Posterior cingulate gyrus (tissue), 11 donors: ENCODE data around the gene GNLY.

Experiments used
- DNase-seq, 10 donors: peaks; one replicate each; pipeline versions ENCODE4 v3.0.0 to v3.0.0-alpha.2; 2020 to 2021; ENCODE audit warnings: mixed read lengths in 3 of 10
- intact Hi-C: fragments of 100-400 bp; cut with DNase I; formaldehyde crosslinking; loops from one replicate; pipeline ENCODE4 v1.15.1; 2023

Gene GNLY

DNA sequence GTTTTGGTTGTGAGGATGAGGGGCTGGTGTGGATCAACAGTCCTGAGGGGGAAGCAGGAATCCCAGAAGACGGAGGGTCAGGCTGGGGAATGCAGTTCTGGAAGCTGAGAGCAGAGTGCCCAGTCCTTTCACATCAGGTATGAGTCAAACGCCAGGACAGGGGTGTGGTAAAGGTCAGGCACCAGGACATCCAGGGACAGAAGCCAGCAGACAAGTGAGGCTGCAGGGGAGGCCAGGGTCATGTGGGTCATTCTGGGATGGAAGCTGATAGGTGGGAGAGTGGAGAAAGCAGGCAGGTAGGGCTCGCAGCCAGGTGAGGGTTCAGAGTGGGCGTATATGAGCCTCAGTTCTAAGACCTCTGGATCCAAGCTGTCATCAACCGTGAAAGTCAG lies 12.8 kb upstream of the GNLY start:
- no peak for DNase-seq
- intact Hi-C loops = no loop called here

DNA sequence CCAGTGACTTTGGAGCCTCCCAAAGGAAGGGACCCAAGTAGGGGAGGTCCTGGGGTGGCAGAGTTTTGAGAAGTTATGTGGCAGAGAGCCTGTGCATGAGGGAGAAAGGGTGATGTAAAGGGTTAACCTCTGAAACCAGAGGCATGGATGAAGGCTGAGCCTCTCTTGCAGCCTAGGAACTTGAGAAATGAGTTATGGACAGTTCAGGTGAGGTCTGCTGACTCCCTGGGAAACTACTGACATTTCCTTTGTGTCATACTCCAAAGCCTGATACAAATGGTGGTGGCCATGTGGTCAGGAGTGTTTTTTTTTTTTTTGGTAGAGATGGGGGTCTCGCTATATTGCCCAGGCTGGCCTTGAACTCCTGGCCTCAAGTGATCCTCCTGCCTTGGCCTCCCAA lies 12.4 kb upstream of the GNLY start:
- DNase-seq = no peak
- intact Hi-C loops = no loop called here

DNA sequence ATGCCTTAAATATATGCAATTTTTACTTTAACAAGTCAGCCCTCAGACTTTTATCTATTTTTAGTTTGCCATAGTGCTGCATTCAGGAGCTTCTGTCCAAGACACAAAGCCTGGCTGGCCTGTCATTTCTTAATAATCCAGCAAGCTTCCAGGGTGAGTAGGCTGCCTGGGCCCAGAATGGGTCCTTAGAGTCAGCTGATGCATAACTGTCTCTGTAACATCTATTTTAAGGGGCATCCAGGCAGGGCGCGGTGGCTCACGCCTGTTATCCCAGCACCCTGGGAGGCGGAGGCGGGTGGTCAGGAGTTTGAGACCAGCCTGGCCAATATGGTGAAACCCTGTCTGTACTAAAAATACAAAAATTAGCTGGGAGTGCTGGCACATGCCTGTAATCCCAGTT lies 11.8 kb upstream of the GNLY start:
- intact Hi-C loops = no loop called here
- no peak for DNase-seq

DNA sequence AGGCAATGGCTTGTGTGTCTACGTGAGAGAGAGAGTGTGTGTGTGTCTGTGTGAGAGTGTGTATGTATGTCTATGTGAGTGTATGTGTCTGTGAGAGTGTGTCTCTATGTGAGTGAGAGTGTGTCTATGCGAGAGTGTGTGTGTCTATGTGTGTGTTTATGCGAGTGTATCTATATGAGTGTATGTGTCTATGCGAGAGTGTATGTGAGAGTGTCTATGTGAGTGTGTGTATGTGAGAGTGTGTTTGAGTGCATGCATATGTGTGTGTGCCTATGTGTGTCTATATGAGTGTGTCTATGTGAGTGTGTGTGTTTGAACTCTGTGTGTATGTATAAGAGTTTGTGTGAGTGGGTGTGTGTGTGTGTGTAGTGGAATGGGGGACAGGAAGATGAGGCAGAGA lies 9.8 kb upstream of the GNLY start:
- no peak for DNase-seq
- intact Hi-C loops = no loop called here

DNA sequence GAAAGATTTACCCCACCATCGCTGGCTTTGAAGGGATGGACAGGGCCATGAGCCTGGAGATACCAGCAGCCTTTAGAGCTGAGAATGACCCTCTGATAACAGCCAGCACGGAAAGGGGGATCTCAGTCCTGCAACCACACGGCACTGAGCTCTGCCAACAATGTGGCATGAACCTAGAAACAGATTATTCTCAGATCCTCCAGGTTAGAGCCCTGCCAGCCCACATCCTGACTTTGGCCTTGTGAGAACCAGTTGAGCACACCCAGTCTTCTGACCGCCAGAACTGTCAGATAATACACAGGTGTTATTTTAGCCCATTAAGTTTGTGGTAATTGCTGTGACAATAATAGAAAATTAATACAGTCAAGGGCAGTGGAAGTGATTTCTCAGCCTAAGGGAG lies 9.4 kb upstream of the GNLY start:
- no peak for DNase-seq
- intact Hi-C loops = no loop called here

DNA sequence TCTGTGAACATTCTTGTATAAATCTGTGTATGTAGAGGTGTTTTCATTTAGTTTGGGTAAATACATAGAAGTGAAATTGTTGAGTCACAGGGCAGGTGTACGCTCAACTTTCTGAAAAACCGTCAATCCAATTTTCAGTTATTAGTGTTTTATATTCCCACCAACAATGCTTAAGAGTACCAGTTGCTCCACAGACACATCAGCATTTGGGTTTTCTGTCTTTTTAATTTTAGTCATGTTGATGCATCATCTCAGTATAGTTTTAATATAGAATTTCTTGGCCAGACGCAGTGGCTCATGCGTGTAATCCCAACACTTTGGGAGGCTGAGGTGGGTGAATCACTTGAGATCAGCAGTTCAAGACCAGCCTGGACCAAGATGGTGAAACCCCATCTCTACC lies 3.2 kb upstream of the GNLY start:
- DNase-seq = no peak
- intact Hi-C loops = no loop called here

DNA sequence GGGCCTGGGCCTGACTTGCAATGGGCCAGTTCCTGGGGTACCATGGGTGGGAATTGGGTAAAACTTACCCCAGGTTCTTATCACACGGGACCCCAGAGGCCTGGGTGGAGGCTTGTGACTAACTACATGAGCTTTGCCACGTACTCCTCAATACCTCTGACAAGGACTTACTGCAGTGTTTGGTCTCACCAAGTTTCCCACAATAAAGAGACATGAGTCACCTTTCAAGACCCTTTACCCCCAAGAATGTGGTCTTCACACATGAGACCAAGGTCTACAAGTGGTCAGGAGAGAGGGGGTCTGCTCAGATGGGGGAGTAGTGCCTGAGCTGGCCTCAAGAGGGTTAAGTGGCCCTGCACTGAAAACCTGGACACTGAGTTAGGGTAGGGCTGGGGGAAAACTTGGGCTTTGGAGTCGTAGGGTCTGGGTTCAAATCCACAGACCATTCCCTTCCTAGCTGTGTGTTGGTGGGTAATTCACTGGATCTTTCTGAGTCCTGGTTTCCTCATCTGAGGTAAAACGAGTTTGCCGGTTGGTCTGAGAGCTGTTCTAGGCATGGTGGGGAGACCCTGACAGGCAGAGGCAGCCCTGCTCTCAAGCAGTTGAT lies 2.0 kb upstream of the GNLY start:
- no peak for DNase-seq
- intact Hi-C loops = no loop called here

DNA sequence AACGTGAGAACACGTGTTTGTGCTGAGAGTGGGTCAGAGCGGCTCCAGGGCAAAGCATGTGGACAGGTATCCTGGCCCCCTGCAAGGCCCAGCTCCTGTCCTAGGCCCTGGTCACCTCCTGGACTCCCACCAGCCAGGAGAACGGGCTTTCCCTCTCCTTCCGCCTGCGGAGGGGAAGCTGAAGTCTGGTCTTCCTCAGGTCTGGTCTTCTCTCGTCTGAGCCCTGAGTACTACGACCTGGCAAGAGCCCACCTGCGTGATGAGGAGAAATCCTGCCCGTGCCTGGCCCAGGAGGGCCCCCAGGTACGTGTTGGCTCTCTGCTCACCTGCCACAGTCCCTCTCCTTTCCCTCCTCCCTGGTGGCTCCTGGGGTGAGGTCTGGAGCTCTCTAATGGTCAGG lies 963 bp downstream of the GNLY start:
- intact Hi-C loops = no loop called here

DNA sequence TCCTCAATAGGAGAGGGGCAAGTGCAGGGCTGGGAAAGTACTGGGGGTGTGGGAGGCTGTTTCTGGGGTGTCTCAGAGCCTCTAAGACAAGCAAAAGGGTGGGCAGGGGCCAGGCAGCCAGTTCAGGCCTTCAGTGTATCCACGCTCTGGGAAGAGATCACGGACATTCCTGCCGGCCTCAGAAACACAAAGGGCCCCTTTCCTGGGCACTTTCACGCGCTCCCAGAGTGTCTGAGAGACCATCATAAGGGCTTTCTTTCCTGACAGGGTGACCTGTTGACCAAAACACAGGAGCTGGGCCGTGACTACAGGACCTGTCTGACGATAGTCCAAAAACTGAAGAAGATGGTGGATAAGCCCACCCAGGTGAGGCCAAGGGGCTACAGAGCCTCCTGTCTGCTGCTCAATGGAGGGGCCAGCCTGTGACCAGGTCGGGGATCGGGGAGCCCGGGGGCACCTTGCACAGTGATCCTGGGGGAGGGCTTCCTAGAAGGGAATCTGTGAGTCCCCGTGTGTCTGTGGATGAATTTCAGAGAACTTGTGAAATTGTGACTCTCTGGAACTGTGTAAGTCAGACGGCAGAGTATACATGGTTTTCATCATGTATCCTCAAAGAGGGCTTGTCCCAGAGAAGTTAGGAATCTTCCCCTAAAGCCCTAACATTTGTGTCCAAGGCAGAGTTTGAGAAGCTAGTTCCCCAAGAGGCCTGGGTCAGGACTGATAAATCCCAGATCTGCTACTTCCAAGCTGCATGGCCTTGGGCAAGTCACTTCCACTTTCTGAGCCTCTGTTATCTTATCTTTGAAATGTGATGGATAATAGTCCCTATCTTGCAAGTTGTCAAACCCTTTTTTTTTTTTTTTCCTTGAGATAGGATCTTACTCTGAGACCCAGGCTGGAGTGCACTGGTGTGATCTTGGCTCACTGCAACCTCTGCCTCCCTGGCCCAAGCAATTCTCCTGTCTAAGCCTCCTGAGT lies 1.8 kb downstream of the GNLY start:
- DNase-seq = no peak

More for the DNA sequence above, 963 bp downstream of the GNLY start:
- no peak for DNase-seq

DNA sequence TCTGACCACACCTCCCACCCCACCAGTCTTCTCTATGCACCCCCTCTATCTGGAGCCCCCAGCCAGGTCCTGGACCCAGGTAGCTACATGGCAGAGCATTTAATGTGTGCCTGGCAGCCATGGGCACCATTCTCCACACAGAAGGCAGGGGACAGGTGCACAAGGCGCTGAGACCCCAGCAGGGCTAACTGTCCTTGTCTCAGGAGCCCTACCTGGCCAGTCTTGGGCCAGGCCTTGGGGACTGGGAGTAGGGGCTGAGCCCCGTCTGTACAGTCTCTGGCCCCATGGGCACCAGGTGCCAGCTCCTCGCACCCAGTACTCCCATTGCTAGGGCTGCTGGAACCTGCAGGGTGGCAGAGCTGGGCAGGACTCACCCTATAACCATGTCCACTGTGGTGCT lies 2.9 kb downstream of the GNLY start:
- no peak for DNase-seq
- intact Hi-C loops = no loop called here

More for the DNA sequence above, 1.8 kb downstream of the GNLY start:
- intact Hi-C loops = no loop called here

DNA sequence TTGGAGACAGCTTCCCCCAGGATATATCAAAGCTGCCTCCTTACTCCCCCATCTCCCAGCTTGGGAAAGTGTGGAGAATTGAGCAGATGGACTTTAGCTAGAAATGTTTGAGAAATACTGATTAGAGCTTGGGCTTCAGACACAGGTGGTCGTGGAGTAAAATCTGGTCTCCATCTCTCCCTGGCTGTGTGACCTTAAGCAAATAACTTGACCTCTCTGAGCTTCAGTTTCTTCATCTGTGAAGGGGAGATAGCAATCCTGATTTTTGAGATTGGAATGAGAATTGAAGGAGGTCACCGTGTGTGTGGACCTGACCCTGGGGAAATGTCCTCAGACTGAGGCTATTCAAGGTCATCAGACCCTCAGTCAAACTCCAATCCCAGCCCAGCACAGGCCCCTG lies 3.6 kb downstream of the GNLY start:
- intact Hi-C loops = no loop called here
- no peak for DNase-seq

DNA sequence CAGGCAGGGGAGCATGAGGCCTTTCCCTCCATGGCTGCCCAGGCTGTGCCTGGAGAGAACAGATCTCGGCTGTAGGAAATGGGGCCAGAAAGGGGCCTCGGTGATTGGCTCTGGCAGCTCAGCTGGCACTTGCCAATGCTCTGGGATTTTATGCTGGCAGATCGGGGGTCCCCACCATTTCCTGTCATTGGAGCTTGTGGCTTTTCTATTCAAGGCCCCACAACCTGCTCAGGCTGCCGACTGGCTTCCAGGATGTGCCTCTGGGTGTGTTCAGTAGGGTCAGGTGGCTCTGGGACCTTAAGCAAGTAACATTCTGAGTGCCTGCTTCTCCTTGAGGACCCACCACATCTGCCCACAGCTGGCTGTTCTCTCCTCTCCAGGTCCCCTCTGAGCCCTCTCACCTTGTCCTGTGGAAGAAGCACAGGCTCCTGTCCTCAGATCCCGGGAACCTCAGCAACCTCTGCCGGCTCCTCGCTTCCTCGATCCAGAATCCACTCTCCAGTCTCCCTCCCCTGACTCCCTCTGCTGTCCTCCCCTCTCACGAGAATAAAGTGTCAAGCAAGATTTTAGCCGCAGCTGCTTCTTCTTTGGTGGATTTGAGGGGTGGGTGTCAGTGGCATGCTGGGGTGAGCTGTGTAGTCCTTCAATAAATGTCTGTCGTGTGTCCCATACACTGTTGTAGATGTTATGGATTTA lies 4.2 kb downstream of the GNLY start:
- intact Hi-C loops = no loop called here
- no peak for DNase-seq

DNA sequence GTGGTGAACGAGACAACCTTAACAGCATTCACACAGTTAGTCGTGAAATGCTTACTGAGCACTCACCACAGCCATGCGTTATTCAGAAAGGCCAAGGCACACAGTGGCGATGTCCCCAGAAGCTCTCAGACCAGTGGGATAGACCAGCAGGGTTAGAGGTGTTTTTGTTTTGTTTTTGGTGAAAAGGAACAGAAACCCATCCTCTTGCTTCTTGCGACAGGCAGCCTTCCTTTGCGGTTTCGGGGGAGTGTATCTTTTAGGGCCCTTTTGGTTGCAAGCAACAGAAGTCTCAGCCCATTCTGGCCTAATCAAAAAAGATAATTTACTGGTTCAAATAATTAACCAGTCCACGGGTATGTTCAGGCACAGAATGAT lies 4.7 kb downstream of the GNLY start:
- intact Hi-C loops = no loop called here
- DNase-seq = no peak

DNA sequence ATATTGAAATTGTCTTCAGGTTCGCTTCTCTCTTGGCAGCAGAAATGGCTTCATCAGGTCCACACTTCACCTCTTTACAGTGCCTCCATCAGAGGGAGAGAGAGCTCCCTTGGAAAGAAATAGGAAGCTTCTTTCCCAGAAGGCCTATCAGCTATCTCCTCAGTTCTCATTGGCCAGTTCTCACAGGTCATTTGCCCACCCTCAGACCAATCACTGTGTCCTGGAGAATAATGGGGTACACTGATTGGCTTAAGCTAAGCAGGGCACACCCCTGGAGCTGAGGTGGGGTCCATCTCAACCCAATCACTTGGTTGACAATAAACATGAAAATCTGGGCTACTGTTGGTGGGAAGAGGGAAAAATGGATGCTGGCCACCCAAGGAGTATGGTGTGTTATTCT lies 5.2 kb downstream of the GNLY start:
- no peak for DNase-seq
- intact Hi-C loops = no loop called here

DNA sequence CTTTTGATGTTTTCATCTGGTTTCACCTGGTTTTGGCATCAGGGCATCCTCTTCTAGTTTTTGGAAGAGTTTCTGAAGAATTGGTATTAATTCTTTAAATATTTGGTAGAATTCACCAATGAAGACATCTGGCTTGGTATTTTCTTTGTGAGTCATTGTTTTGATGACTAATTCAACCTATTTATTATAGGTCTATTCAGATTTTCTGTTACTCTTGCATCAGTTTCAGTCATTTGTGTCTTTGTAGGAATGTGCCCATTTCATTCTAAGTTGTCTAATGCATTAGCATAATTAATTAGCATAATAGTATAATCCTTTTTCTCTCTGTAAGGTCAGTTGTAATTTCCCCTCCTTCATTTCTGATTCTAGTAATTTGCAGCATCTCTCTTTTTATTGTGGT lies 8.0 kb downstream of the GNLY start:
- intact Hi-C loops = no loop called here
- DNase-seq = no peak

DNA sequence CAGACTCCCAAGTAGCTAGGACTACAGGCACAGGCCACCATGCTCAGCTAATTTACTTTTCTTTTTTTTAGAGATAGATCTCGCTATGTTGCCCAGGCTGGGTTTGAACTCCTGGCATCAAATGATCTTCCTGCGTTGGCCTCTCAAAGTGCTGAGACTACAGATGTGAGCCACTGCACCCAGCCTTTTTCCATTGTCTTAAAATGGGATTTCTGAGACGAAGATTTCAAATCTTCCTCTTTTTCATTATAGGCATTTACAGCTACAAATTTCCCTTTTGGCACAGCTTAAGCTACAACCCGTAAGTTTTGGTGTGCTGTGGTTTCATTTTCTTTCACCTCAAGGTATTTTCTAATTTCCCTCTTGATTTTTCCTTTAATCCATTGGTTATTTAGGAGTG lies 8.6 kb downstream of the GNLY start:
- DNase-seq = no peak
- intact Hi-C loops = no loop called here

DNA sequence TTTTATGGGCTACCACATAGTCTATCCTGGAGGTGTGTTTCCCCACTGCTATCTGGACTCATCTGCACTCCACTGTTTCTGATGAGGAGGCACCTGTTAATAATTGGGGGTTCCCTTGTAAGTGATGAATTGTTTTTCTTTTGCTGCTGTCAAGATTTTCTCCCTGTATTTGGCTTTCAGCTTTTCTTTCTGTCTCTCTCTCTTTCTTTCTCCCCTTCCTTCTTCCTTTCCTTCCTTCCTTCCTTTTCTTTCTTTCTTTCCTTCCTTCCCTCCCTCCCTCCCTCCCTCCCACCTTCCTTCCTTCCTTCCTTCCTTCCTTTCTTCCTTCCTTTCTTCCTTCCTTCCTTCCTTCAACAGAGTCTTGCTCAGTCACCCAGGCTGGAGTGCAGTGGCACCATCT lies 9.2 kb downstream of the GNLY start:
- DNase-seq = no peak
- intact Hi-C loops = no loop called here

DNA sequence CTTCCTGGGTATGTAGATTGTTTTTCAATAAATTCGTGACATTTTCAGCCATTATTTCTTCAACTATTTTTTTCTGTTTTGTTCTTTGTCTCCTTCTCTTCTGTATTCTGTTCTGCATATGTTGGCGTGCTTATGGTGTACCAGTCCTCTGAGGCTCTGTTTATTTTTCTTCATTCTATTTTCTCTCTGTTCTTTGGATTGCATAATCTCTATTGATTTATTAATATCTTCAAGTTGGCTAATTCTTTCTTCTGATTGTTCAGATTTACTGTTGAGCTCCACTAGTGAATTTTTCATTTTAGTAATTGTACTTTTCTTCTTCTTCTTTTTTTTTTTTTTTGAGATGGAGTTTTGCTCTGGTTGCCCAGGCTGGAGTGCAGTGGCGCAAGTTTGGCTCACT lies 9.9 kb downstream of the GNLY start:
- intact Hi-C loops = no loop called here

DNA sequence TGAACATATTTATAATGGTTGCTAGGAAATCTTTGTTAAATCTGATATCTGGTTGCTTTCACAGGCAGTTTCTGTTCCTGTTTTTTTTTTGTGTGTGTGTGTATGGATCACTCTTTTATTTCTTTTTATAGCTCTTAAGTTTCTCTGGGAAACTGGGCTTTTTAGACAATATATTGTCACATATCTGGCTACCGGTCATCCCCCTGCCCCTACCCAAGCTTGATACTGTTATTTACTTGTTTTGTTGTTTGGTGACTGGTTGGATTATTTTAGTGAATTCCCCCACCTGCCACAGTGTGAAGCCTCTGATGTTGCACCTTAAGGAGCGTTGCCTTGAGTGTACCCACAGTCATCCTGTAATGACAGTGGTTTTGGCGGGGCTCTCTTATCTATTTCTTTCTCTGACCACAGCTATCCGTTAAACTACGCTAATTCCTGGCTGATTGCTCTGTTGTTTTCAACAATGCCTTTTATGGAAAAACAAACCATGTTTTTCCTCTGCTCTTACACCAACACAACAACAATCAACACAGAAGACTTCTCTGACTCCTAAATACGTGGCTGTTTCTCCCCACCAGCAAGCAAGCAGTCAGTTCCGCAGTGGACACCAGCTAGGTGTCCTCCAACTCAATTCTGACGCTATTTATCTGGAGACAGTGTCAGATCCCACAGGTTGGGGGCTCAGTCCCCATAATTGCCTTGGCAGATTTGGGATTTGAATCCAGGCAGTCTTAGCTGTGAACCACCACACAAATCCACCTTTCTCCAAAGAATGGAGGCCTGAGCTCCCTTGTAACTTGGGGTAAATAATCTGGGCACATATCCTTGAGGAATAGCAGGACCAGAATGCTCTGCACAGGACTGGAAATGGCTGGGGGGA lies 10.9 kb downstream of the GNLY start:
- no peak for DNase-seq
- intact Hi-C loops = no loop called here

More for the DNA sequence above, 9.9 kb downstream of the GNLY start:
- DNase-seq = no peak

DNA sequence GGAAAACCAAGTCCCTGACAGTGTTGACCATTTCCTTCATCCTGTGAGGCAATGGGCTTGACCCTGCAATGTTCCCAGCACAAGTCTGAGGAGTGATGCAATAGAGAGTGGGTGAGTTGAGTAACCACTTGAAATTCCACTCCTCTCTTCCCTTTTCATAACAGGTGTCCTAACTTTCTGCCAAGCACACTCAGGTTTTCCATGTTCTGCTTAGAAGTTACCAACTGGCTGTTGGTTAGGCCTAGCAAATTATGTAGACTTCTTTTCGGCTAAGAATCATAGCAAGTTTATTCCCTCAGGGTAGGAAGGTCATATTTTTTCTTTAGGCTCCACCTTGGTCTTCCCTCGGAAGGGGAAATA lies 11.5 kb downstream of the GNLY start:
- no peak for DNase-seq
- intact Hi-C loops = loop anchor here (2.0 kb wide), 1 partner anchor 27 kb away; no protein-coding TSS in a partner anchor

DNA sequence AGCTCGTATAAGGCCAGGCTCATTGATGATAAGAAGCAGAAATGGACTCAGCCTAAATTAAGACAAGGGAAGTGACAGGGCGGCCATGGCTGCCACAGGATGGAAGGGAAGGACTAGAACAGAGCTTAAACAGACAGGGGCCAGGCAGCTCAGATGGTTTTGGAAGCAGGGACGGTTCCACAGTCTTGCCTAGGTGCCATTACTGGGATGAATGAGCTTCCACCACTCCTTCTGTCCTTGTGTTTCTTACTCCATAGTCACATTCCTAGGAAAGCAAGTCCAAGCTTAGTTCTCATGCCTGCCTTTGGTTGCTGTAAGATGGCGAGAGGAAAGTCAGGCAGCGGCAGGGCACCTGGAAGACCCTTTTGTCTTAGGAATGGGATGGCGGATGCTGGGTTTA lies 11.9 kb downstream of the GNLY start:
- no peak for DNase-seq
- intact Hi-C loops = loop anchor here (2.0 kb wide), 1 partner anchor 27 kb away; no protein-coding TSS in a partner anchor
